ENCODE data around the gene C14orf119.

Gene C14orf119

DNA sequence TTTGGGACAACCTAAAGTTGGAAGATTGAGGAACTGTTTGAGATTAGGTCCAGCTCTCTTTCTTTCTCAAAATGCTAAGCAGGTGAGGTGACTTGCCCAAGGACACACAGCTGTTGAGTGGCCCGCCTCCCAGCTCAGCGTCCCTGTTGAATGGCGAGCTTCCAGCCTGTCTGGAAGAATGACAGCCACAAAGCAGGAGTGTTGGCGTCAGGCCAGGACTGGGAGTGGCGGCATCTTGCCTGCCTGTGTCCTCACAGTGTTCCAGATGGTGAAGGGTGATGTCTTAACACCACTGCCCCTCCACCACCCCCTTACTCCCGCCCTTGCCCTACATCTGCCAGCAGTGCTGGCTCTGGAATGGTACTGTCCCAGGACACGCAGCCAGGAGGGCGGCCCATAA is 28.1 kb downstream of the C14orf119 start:
- Histone ChIP-seq H3K9me3 (ENCODE audit: control insufficient read depth, insufficient read depth, low read depth, low read length) (no peaks in the 10 kb centered on the region), H3K4me3 (ENCODE audit: low read depth, low read length) (no peak overlapping the region), H3K27me3 (ENCODE audit: control insufficient read depth, insufficient read depth, low read length) (no peaks in the 10 kb centered on the region), H3K4me1 (ENCODE audit: control insufficient read depth, insufficient read depth, low read length) (peaks cover 39% of the 10 kb centered on the region), H3K9ac (ENCODE audit: low read length) (no peak overlapping the region), H3K36me3 (ENCODE audit: control insufficient read depth, insufficient read depth, low read length) (peaks cover 17% of the 10 kb centered on the region), H3K27ac (ENCODE audit: low read depth, low read length) (no peak overlapping the region)

DNA sequence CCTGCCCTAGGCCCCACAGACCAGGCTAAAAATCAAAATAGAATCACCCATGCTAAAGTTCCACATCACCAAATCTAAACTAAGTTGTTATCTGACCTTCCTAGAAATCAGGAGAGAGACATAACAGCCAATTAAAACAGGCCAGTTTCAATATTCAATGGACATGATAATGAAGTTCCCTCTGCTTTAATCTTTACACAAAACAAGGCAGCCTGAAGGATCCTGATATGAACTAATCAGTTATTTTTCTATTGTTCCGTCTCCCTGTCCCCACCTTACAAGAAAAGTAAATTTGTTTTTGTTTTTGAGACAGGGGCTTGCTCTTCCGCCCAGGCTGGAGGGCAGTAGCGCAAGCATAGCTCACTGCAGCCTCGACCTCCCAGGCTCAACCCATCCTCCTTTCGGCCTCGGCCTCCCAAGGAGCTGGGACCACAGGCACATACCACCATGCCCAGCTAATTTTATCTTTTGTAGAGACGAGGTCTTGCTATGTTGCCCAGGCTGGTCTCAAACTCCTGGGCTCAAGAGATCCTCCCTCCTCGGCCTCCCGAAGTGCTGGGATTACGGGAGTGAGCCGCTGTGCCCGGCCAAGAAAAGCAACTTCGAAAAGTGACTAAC is 29.1 kb downstream of the C14orf119 start:
- Histone ChIP-seq H3K4me3 (ENCODE audit: low read depth, low read length) (no peak overlapping the region), H3K9me3 (ENCODE audit: control insufficient read depth, insufficient read depth, low read depth, low read length) (no peaks in the 10 kb centered on the region), H3K9ac (ENCODE audit: low read length) (no peak overlapping the region), H3K36me3 (ENCODE audit: control insufficient read depth, insufficient read depth, low read length) (peaks cover 27% of the 10 kb centered on the region), H3K27ac (ENCODE audit: low read depth, low read length) (no peak overlapping the region), H3K27me3 (ENCODE audit: control insufficient read depth, insufficient read depth, low read length) (no peaks in the 10 kb centered on the region), H3K4me1 (ENCODE audit: control insufficient read depth, insufficient read depth, low read length) (peaks cover 31% of the 10 kb centered on the region)

DNA sequence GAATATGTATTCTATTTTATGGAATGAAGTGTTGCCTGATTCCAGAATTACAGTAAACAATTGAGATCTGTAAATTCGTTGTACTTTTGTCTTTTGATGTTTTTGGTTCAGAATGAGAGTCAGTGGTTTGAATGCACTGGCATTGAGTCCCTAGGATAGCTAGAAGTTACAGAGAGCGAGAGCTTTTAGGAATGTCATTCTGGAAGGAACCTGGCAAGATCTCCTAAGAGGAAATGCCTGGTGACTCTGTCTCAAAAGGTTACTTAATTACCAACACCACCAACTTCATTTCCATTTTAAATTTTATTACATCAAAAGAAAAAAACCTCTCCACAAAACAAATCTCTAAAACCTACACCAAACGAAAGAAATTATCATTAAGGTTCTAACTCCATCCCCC is 29.7 kb downstream of the C14orf119 start:
- H3K4me1 ChIP-seq (ENCODE audit: control insufficient read depth, insufficient read depth, low read length): peaks cover 25% of the 10 kb centered on the region
- H3K9ac ChIP-seq (ENCODE audit: low read length): no peak overlapping the region
- H3K4me3 ChIP-seq (ENCODE audit: low read depth, low read length): no peak overlapping the region
- H3K36me3 ChIP-seq (ENCODE audit: control insufficient read depth, insufficient read depth, low read length): peaks cover 33% of the 10 kb centered on the region
- H3K27ac ChIP-seq (ENCODE audit: low read depth, low read length): no peak overlapping the region
- H3K27me3 ChIP-seq (ENCODE audit: control insufficient read depth, insufficient read depth, low read length): no peaks in the 10 kb centered on the region
- H3K9me3 ChIP-seq (ENCODE audit: control insufficient read depth, insufficient read depth, low read depth, low read length): no peaks in the 10 kb centered on the region

DNA sequence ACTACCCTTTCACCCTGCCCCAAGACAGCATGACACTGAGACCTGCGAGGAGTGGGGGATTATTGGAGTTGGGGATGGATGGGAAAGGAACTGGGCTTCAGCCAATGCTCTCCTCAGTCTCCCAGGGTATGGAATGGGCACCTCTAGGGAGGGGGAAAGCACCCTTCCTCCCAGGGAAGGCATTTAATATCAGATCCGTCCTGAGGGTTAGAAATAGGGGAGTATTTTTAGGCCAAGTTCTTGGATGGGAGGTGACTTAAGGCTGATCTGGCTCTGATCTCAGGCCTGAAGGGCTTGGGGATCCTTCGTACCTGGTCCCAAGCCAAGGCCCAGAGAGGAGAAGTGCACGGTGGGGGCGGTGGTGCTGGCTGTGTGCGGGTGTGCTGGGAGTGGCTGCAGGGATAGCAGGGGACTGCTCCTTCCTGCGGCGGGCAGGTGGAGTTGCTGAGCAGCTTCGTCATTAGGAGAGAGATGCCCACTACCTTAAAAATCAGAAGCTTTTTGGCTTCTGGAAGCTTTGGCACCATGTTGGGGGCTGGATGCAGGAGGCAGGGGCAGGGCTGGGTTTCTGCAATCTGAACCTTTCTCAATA is 30.7 kb downstream of the C14orf119 start:
- no peaks in the 10 kb centered on the region for H3K27me3 ChIP-seq (ENCODE audit: control insufficient read depth, insufficient read depth, low read length)
- no peaks in the 10 kb centered on the region for H3K9me3 ChIP-seq (ENCODE audit: control insufficient read depth, insufficient read depth, low read depth, low read length)
- no peak overlapping the region for H3K27ac ChIP-seq (ENCODE audit: low read depth, low read length)
- H3K36me3 ChIP-seq (ENCODE audit: control insufficient read depth, insufficient read depth, low read length): peaks cover 41% of the 10 kb centered on the region
- no peak overlapping the region for H3K4me3 ChIP-seq (ENCODE audit: low read depth, low read length)
- no peak overlapping the region for H3K9ac ChIP-seq (ENCODE audit: low read length)
- peaks cover 19% of the 10 kb centered on the region for H3K4me1 ChIP-seq (ENCODE audit: control insufficient read depth, insufficient read depth, low read length)

DNA sequence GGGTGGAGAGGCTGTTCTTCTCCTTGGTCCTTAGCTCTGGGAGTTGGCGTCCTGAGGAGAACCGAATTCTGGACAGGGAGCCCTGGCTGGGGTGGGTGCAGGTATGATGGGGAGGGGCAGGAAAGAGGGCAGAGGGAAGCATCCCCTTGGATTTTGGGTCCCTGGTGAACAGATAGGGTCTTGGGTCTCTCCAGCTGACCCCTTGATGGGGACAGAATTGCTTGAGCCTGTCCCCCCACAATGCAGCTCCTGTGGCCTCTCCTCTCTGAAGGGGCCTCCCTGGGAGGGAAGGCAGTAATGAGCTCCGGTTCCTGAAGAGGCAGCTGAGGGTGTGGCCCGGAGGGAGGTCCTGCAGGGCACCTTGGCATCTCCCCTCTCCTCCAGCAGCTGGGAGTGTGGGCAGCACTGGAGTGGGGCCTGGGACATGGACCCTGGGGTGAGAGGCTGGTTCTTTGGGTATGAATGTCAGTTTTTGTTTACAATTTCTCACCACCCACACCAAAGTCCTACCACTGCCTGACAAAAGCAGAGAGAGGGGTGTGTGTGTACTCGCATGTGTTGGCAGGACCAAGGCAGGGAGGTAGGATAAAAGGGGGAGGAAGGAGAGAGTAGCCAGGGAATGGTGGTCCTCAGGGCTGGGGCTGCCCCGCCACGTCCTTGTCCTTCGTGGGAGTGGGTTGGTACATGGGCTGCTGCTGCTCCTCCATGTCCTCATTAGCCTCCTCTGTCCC is 31.4 kb downstream of the C14orf119 start:
- Histone ChIP-seq H3K9me3 (ENCODE audit: control insufficient read depth, insufficient read depth, low read depth, low read length) (no peaks in the 10 kb centered on the region), H3K4me1 (ENCODE audit: control insufficient read depth, insufficient read depth, low read length) (peaks cover 13% of the 10 kb centered on the region), H3K9ac (ENCODE audit: low read length) (no peak overlapping the region), H3K27ac (ENCODE audit: low read depth, low read length) (no peak overlapping the region), H3K36me3 (ENCODE audit: control insufficient read depth, insufficient read depth, low read length) (peaks cover 48% of the 10 kb centered on the region), H3K27me3 (ENCODE audit: control insufficient read depth, insufficient read depth, low read length) (no peaks in the 10 kb centered on the region), H3K4me3 (ENCODE audit: low read depth, low read length) (no peak overlapping the region)

- Histone ChIP-seq H3K9ac (ENCODE audit: low read length) (no peak overlapping the region), H3K27ac (ENCODE audit: low read depth, low read length) (no peak overlapping the region), H3K36me3 (ENCODE audit: control insufficient read depth, insufficient read depth, low read length) (peaks cover 48% of the 10 kb centered on the region)
Observed at GRCh38 chr14:23127861-23128260, 32.6 kb downstream of the C14orf119 start.

GRCh38 chr14:23128969-23129758 is 33.9 kb downstream of the C14orf119 start:
- Histone ChIP-seq H3K27me3 (ENCODE audit: control insufficient read depth, insufficient read depth, low read length) (no peaks in the 10 kb centered on the region), H3K36me3 (ENCODE audit: control insufficient read depth, insufficient read depth, low read length) (peaks cover 52% of the 10 kb centered on the region)

More at GRCh38 chr14:23127861-23128260, 32.6 kb downstream of the C14orf119 start:
- peaks cover 8% of the 10 kb centered on the region for H3K4me1 ChIP-seq (ENCODE audit: control insufficient read depth, insufficient read depth, low read length)
- no peaks in the 10 kb centered on the region for H3K27me3 ChIP-seq (ENCODE audit: control insufficient read depth, insufficient read depth, low read length)
- no peaks in the 10 kb centered on the region for H3K9me3 ChIP-seq (ENCODE audit: control insufficient read depth, insufficient read depth, low read depth, low read length)
- no peak overlapping the region for H3K4me3 ChIP-seq (ENCODE audit: low read depth, low read length)

GRCh38 chr14:23129759-23130316 is 34.5 kb downstream of the C14orf119 start:
- H3K27me3 ChIP-seq (ENCODE audit: control insufficient read depth, insufficient read depth, low read length): no peaks in the 10 kb centered on the region
- no peak overlapping the region for H3K27ac ChIP-seq (ENCODE audit: low read depth, low read length)
- no peaks in the 10 kb centered on the region for H3K9me3 ChIP-seq (ENCODE audit: control insufficient read depth, insufficient read depth, low read depth, low read length)
- H3K4me1 ChIP-seq (ENCODE audit: control insufficient read depth, insufficient read depth, low read length): peaks cover 8% of the 10 kb centered on the region; the same call in 1 of the 2 replicates
- no peak overlapping the region for H3K9ac ChIP-seq (ENCODE audit: low read length)
- peaks cover 52% of the 10 kb centered on the region for H3K36me3 ChIP-seq (ENCODE audit: control insufficient read depth, insufficient read depth, low read length)
- no peak overlapping the region for H3K4me3 ChIP-seq (ENCODE audit: low read depth, low read length)

More at GRCh38 chr14:23128969-23129758, 33.9 kb downstream of the C14orf119 start:
- no peak overlapping the region for H3K9ac ChIP-seq (ENCODE audit: low read length)
- H3K4me3 ChIP-seq (ENCODE audit: low read depth, low read length): no peak overlapping the region
- no peak overlapping the region for H3K27ac ChIP-seq (ENCODE audit: low read depth, low read length)
- peaks cover 8% of the 10 kb centered on the region; the same call in 1 of the 2 replicates for H3K4me1 ChIP-seq (ENCODE audit: control insufficient read depth, insufficient read depth, low read length)
- H3K9me3 ChIP-seq (ENCODE audit: control insufficient read depth, insufficient read depth, low read depth, low read length): no peaks in the 10 kb centered on the region

DNA sequence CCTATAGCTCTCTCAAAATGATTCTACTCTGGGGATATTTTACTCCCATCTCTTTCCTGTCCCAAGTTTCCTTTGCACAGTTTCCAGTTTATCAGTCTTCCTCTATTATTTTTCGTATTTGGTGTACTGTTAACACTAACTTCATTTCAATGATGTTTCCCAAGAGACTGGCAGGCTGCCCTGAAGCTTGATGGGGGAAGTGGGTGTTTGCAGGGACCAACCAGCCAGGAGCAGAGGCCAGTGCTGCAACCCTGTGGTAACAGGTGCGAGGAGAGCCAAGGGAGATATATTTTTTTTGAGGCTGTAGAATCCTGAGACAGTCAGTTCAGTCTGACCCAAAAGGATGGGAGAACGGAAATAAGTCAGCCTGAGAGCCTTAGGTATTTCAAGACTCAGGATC is 35.6 kb downstream of the C14orf119 start:
- Histone ChIP-seq H3K27ac (ENCODE audit: low read depth, low read length) (no peak overlapping the region), H3K36me3 (ENCODE audit: control insufficient read depth, insufficient read depth, low read length) (peaks cover 55% of the 10 kb centered on the region), H3K9ac (ENCODE audit: low read length) (no peak overlapping the region), H3K27me3 (ENCODE audit: control insufficient read depth, insufficient read depth, low read length) (no peaks in the 10 kb centered on the region), H3K4me1 (ENCODE audit: control insufficient read depth, insufficient read depth, low read length) (peaks cover 4% of the 10 kb centered on the region; the same call in 1 of the 2 replicates), H3K4me3 (ENCODE audit: low read depth, low read length) (no peak overlapping the region), H3K9me3 (ENCODE audit: control insufficient read depth, insufficient read depth, low read depth, low read length) (no peaks in the 10 kb centered on the region)

DNA sequence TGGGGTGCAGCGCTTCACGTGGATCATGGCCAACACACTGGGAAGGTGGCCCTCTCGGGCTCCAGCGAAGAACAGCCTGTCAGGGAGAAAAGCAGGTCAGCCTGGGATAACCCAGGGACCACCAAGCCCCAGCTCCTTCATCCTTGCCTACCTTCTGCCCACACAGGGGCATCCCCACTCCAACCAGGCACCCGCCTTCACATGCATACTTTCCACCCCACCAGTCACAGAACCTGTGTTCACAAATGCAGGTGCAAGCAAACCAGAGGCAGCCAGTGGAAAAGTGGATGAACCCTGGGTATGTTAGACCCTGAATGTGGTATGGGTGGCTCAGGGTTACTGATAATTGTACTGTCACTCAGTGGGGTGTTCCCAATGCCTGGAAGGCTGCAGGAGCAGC is 36.2 kb downstream of the C14orf119 start:
- no peak overlapping the region for H3K9ac ChIP-seq (ENCODE audit: low read length)
- H3K9me3 ChIP-seq (ENCODE audit: control insufficient read depth, insufficient read depth, low read depth, low read length): no peaks in the 10 kb centered on the region
- H3K36me3 ChIP-seq (ENCODE audit: control insufficient read depth, insufficient read depth, low read length): peaks cover 61% of the 10 kb centered on the region
- H3K27me3 ChIP-seq (ENCODE audit: control insufficient read depth, insufficient read depth, low read length): no peaks in the 10 kb centered on the region
- H3K4me1 ChIP-seq (ENCODE audit: control insufficient read depth, insufficient read depth, low read length): no peaks in the 10 kb centered on the region
- H3K4me3 ChIP-seq (ENCODE audit: low read depth, low read length): no peak overlapping the region
- H3K27ac ChIP-seq (ENCODE audit: low read depth, low read length): no peak overlapping the region
